ENCODE results near the gene GORASP1. TPM values are rescaled to one million over a fixed set of nuclear protein-coding genes. Genes with fewer than 3 reads are reported as not detected.

Gene GORASP1
- total and polyA plus RNA-seq, 10 donors, result 20.6 to 74.5 (median 62.2) TPM

DNA sequence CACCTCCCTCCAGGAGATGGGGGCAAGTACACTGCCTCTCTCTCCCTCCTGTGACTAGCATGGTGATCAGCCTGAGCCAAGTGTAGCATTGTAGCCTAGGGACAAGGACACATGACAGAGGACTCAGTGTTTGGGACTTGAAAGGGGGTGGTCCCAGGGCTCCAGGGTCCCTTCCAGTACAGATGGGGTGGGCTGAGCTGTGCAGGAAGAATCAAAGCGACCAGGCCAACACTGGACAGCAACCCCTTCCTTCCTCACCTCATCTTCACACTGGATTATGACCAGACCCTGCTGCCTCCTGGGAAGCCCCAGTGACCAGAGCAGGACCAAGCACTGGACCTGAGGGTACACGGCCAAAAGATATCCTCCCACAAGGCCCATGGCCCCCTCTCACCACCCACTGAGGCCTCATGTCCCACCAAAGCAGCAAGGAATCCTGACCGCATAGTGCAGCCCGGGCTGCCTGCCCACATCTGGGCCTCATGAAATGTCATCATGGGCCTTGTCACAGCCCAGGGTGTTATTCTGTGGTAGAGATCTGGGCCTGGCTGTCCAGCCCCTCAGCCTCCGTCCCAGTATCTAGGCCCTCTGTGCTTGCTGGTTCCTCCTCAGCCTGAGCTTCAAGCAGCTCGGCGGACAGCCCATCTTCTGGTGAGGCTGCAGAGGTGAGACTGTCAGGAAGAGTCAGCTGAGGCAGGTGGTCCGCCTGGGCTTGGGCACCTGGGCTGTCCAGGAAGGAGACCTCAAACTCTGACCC lies 9.5 kb downstream of the GORASP1 start:
- no peak overlapping the region for H3K4me3 ChIP-seq
- intact Hi-C loops (cut with DNase I; ENCODE audit: low total_unique reads), result no loop called here
- WGBS, 5 donors, result 87 to 93% (median 92%) methylated on average over 6 to 8 of the region's 8 CpGs
- H3K27me3 ChIP-seq (replicated peaks in 1 of 7), result no peaks in the 10 kb centered on the region
- TF ChIP-seq POLR2AphosphoS5 (IDR thresholded peaks at IDR 0.05) (peak in 2 of 3 donors; percentile 15 to 39), POLR2A (IDR thresholded peaks at IDR 0.05) (no peak)
- TF ChIP-seq, protein P1, sequence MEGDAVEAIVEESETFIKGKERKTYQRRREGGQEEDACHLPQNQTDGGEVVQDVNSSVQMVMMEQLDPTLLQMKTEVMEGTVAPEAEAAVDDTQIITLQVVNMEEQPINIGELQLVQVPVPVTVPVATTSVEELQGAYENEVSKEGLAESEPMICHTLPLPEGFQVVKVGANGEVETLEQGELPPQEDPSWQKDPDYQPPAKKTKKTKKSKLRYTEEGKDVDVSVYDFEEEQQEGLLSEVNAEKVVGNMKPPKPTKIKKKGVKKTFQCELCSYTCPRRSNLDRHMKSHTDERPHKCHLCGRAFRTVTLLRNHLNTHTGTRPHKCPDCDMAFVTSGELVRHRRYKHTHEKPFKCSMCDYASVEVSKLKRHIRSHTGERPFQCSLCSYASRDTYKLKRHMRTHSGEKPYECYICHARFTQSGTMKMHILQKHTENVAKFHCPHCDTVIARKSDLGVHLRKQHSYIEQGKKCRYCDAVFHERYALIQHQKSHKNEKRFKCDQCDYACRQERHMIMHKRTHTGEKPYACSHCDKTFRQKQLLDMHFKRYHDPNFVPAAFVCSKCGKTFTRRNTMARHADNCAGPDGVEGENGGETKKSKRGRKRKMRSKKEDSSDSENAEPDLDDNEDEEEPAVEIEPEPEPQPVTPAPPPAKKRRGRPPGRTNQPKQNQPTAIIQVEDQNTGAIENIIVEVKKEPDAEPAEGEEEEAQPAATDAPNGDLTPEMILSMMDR (IDR thresholded peaks at IDR 0.05 in 8 of 11, conservative IDR thresholded peaks at IDR 0.05 in 3 of 11), result no peak
- no peaks in the 10 kb centered on the region for H3K9me3 ChIP-seq
- peaks cover 0 to 97% (median 77%) of the 10 kb centered on the region in 6 donors for H3K36me3 ChIP-seq
- DNase-seq, result no peak
- H3K4me1 ChIP-seq, result peaks cover 0 to 34% (median 11%) of the 10 kb centered on the region in 6 donors
- no peak overlapping the region for H3K27ac ChIP-seq

DNA sequence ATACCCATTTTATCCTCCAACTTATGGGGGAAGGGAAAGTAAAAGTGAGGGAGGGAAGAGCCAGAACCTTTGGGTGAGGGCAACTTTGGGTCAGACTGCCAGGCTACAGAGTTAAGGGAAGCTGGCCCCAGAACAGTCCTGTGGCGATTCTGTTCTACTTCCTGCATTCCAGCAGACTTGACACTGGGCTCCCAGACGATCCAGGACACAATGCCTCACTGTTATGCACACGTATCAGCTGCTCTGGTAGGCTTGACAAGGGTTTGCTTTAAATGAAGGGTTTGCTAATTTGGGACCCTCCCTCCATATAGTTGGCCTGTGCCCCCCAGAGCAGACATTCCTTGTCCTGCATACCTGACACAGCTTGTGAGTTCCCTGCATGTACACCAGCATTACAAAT lies 10.7 kb downstream of the GORASP1 start:
- no peak for DNase-seq
- 47 to 66% (median 58%) methylated on average over 3 of the region's 3 CpGs for WGBS, 5 donors
- H3K4me3 ChIP-seq, result no peak overlapping the region
- no peaks in the 10 kb centered on the region for H3K27me3 ChIP-seq (replicated peaks in 1 of 7)
- intact Hi-C loops (cut with DNase I; ENCODE audit: low total_unique reads), result no loop called here
- H3K36me3 ChIP-seq, result peaks cover 0 to 97% (median 87%) of the 10 kb centered on the region in 6 donors
- TF ChIP-seq POLR2AphosphoS5 (IDR thresholded peaks at IDR 0.05) (no peak), POLR2A (IDR thresholded peaks at IDR 0.05) (no peak)
- TF ChIP-seq, protein P1 (IDR thresholded peaks at IDR 0.05 in 8 of 11, conservative IDR thresholded peaks at IDR 0.05 in 3 of 11), result no peak
- H3K9me3 ChIP-seq, result no peaks in the 10 kb centered on the region
- H3K27ac ChIP-seq, result peak overlapping the region in 2 of 8 donors; percentile 8 to 45
- H3K4me1 ChIP-seq, result peaks cover 0 to 23% (median 6%) of the 10 kb centered on the region in 6 donors

DNA sequence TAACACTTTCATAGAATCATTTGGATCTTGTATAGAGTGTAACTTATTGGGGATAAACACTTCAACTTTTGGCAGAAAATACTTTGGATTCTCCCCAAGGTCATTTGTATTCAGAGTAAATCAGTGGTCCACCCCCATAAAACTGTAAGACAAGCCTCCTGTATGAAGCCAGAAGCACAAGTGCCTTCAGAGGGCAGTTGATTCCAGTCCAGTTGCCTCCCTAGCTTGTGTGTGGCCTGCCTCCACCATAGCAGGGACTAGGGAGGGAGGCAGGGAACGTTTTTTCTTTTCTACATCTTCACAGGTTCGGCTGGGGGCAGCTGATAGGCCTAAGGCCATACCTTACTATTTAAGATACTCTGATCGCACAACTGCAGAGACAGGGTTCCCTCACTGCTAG lies 11.6 kb downstream of the GORASP1 start:
- WGBS, 5 donors, result 65 to 90% (median 80%) methylated on average over 3 of the region's 3 CpGs
- no peaks in the 10 kb centered on the region for H3K27me3 ChIP-seq (replicated peaks in 1 of 7)
- no peaks in the 10 kb centered on the region for H3K9me3 ChIP-seq
- H3K4me1 ChIP-seq, result peaks cover 0 to 13% (median 0%) of the 10 kb centered on the region in 6 donors
- H3K4me3 ChIP-seq, result no peak overlapping the region
- no peak overlapping the region for H3K27ac ChIP-seq
- H3K36me3 ChIP-seq, result peaks cover 0 to 100% (median 97%) of the 10 kb centered on the region in 6 donors
- intact Hi-C loops (cut with DNase I; ENCODE audit: low total_unique reads), result no loop called here
- TF ChIP-seq POLR2A (IDR thresholded peaks at IDR 0.05), result no peak
- TF ChIP-seq POLR2AphosphoS5 (IDR thresholded peaks at IDR 0.05), result no peak
- TF ChIP-seq, protein P1 (IDR thresholded peaks at IDR 0.05 in 8 of 11, conservative IDR thresholded peaks at IDR 0.05 in 3 of 11), result no peak
- DNase-seq, result no peak

DNA sequence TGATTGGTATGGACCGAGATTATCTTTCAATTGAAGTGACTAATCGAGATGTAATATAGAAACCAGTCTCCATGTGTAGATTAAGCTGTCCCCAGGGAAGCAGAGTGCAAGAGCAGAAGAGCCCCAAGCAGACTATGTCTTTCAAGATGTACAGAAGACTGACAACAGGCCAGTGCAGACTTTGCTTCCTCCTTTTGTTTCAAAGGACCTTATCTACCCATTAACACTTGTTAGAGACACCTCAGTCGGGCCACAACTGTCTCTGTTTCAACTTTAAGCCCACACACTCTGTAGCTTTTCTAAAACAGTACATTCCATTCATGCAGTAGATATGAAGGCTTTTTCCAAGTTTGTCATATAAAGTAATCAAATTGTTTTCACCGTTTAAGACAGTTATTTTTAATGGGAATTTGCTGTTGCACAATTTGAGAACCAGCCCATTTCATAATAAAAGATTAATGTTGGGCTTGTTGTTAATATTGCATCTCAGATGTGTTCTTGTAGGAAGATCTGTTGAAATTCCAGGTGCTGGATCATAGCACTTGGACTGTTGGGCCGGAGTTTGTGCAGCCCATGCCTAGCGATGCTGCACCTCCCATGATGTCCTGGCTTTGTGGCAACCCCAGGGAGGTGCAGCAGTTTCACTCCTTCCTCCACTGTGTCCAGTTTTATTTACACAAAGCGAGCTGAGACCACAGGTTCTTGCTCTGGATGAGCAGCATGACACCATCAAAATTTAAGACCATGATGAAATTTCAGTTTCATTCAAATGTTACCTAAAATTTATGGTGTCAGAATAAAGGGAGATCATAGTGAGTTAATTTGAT lies 12.4 kb downstream of the GORASP1 start:
- H3K27me3 ChIP-seq (replicated peaks in 1 of 7), result no peaks in the 10 kb centered on the region
- peaks cover 0 to 100% (median 95%) of the 10 kb centered on the region in 6 donors for H3K36me3 ChIP-seq
- no peak for DNase-seq
- TF ChIP-seq, protein P1 (IDR thresholded peaks at IDR 0.05 in 8 of 11, conservative IDR thresholded peaks at IDR 0.05 in 3 of 11), result no peak
- no peak for TF ChIP-seq POLR2A (IDR thresholded peaks at IDR 0.05)
- no peak for TF ChIP-seq POLR2AphosphoS5 (IDR thresholded peaks at IDR 0.05)
- H3K27ac ChIP-seq, result no peak overlapping the region
- peaks cover 0 to 9% (median 0%) of the 10 kb centered on the region in 6 donors for H3K4me1 ChIP-seq
- WGBS, 5 donors, result 79 to 91% (median 86%) methylated on average over 7 of the region's 7 CpGs
- H3K9me3 ChIP-seq, result no peaks in the 10 kb centered on the region
- intact Hi-C loops (cut with DNase I; ENCODE audit: low total_unique reads), result no loop called here
- H3K4me3 ChIP-seq, result no peak overlapping the region

Measured in spleen (tissue), 11 donors.